Omental fat pad (tissue), 4 donors: ENCODE data around the gene CD33. TPM values are rescaled to one million over a fixed set of nuclear protein-coding genes. Genes with fewer than 3 reads are reported as not detected.

ENCODE experiments used
- ATAC-seq: fragments of 150-250 bp; one replicate; pipeline ENCODE4 v1.9.1; 2016; ENCODE audit warnings: mild to moderate bottlenecking, moderate library complexity; ENCODE audit not compliant: low FRiP score
- DNase-seq: peaks from one replicate; pipeline ENCODE4 v3.0.0-alpha.2; 2019; ENCODE audit warnings: low spot score
- total RNA-seq, 4 donors: library from RNA; depleted of rRNA; stranded (reverse); fragments of >200 nt; gene quantifications; one replicate each; pipeline ENCODE4 v1.1.0, GENCODE V29; 2016
- TF ChIP-seq, protein P1 (sequence below), 3 donors: fragments of 450-650 bp; IDR thresholded peaks; one replicate each; pipeline ENCODE4 v1.5.1; 2016 to 2017; ENCODE audit warnings: antibody characterized with exemption in 3 of 3, mild to moderate bottlenecking in 3 of 3, moderate library complexity in 2 of 3

CD33 gene
- total RNA-seq, 4 donors from 2014 or later, result 7.1 to 22.3 (median 18.0) TPM

DNA sequence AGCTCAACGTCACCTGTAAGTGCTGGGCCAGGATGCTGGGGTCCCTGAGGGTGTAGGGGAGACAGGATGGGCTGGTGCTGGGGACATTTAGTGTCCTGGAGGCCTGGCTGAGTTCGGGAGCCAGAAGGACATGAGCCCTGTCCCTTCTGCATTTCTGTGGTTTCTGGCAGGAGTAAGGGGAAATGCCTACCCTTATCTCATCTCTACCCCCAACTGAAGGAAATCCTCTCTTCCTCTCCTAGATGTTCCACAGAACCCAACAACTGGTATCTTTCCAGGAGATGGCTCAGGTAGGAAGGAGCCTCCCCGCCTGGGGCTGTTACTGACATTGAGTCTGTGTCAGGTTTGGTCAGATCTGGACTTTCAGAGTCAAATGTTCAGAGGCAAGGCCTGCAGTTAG is 1.2 kb downstream of the CD33 start:
- DNase-seq (no peak), ATAC-seq (no peak)
- TF ChIP-seq, protein P1, sequence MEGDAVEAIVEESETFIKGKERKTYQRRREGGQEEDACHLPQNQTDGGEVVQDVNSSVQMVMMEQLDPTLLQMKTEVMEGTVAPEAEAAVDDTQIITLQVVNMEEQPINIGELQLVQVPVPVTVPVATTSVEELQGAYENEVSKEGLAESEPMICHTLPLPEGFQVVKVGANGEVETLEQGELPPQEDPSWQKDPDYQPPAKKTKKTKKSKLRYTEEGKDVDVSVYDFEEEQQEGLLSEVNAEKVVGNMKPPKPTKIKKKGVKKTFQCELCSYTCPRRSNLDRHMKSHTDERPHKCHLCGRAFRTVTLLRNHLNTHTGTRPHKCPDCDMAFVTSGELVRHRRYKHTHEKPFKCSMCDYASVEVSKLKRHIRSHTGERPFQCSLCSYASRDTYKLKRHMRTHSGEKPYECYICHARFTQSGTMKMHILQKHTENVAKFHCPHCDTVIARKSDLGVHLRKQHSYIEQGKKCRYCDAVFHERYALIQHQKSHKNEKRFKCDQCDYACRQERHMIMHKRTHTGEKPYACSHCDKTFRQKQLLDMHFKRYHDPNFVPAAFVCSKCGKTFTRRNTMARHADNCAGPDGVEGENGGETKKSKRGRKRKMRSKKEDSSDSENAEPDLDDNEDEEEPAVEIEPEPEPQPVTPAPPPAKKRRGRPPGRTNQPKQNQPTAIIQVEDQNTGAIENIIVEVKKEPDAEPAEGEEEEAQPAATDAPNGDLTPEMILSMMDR (IDR thresholded peaks at IDR 0.05), result no peak

DNA sequence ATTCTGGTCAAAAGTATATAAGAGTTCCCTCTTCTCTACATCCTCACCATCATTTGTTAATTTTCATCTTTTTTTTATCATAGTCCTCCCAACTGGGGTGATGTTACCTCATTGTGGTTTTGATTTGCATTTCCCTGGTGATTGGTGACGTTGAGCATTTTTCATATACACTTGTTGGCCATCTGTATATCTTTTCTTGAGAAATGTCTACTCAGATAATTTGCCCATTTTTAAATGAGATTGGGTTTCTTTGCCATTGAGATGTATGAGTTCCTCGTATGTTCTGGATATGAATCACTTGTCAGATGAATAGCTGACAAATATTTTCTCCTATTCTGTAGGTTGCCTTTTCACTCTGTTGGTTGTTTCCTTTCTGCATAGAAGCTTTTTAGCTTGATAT is 2.4 kb downstream of the CD33 start:
- ATAC-seq, result no peak

DNA sequence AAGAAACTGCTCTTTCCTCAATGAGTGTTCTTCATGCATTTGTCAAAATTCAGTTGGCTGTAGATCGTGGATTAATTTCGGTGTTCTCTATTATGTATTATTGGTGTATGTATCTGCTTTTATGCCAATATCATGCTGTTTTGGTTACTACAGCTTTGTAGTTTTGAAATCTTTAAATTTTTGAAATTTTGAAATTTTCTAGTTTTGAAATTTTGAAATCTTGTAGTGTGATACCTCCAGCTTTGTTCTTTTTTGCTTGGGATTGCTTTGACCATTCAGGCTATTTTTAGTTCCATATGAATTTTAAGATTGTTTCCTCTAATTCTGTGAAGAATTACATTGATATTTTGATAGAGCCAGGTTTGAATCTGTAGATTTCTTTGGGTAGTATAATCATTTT is 3.1 kb downstream of the CD33 start:
- no peak for ATAC-seq
- TF ChIP-seq, protein P1 (IDR thresholded peaks at IDR 0.05), result no peak
- DNase-seq, result no peak

More for the DNA sequence above, 2.4 kb downstream of the CD33 start:
- TF ChIP-seq, protein P1 (IDR thresholded peaks at IDR 0.05), result no peak
- no peak for DNase-seq

DNA sequence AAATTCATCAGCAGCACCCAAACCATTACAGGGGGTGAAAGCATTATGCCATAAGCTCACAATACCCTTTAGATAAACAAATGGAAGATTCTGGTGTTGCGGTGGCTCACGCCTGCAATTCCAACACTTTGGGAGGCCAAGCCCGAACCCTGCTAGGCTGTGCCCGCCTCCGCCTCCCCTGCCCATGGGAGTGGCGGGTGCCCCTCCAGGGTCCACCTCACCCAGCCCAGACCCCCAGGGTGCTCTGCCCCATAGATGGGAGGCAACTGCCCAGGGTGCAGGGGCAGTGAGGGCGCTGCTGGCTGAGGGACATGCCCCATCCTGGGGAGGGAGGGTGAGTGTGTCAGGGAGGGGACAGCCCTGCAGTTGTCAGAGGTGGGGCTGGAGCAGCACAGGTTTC is 16.0 kb downstream of the CD33 start:
- TF ChIP-seq, protein P1 (IDR thresholded peaks at IDR 0.05), result no peak
- ATAC-seq, result no peak
- DNase-seq, result no peak

DNA sequence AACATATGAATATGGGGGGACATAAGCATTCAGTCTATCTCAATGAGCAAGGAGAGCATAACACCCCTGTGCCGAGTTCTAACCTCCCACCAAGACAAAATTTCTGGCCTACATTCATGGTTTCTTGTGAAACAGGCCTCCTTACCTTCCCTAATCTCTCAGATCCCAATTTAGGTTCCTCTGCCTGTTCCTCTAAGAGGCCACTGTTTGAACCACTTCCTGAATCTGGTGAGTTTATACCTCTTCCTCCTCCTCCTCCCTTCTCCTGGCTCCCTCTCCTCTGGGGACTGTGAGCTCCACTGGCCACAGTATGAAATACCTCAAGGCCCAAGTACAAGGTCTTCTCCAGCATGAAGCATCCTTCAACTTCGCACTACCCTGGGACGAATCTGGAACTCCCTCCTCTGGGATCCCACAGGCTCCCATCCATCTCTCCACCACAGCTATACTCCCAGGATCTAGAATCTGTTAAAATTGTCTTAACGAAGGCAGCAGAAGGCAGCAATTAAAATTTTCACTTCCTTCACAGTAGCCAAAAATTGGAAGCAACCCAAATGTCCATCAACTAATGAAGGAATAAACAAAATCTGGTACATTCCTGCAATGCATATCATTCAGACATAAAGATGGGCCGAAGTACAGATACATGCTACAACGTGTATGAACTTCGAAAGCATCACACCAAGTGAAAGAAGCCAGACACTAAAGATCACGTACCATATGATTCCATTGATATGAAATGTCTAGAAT is 18.2 kb downstream of the CD33 start:
- ATAC-seq (no peak), DNase-seq (no peak)
- TF ChIP-seq, protein P1 (IDR thresholded peaks at IDR 0.05), result no peak

DNA sequence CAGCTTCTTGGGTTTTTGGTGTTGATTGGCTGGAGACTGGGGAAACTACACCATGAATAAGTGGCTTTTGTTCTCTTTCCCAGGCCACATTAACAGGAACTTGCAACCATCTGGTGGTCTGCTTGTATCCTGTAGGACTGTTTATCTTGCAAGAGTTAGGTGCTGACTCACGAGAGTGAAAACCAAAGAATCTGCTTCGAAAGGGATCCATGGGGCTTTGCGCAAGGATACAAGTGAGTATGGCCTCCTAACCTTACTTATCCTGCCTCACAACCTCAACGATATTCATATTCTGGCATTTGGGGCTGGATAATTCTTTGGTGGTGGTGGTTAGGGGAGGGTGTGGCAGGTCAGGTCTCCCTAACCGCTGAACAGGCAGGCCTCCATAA is 21.3 kb downstream of the CD33 start:
- ATAC-seq (no peak), DNase-seq (no peak)

More for the DNA sequence above, 21.3 kb downstream of the CD33 start:
- TF ChIP-seq, protein P1 (IDR thresholded peaks at IDR 0.05), result no peak
